UCSD-AML1 (cell line): ENCODE results near the gene FSCB.
"Not testable (repeated sequence)": the region's sequence is repeated elsewhere in the genome, so short reads cannot be mapped to it uniquely, and the experiment has no call there.

Source experiments
- DNase-seq: peaks from one replicate; lab custom pipeline; 2025; ENCODE audit not compliant: unreplicated experiment; lab: John Stamatoyannopoulos, UW

Gene FSCB

GRCh38 chr14:44507183-44507582, at the start of gene FSCB:
FSCB (minus strand) TSS chr14:44507283; CDS start chr14:44506987, 296 bp downstream.
- no peak for DNase-seq

DNA sequence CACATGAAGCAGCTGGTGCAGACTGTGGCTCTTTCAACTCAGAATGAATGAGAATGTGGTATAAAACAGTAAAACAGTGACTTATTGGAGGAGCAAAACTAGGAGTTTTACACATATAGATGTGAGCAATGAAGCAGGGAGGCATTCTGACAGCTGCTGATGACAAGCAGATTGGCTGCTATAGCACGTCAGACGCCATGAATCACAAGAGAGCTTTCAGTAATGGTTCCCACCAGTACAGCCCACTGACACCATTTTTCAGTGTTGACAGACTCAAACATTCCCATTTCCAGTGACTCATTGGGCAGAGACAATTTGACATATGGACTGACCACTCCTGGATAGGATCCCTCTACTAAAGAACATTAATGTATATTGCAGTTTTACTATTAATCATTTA, 24.6 kb upstream of the FSCB start:
- no peak for DNase-seq

- no peak for DNase-seq
Measured at GRCh38 chr14:44530475-44530874, 23.4 kb upstream of the FSCB start.

- DNase-seq, result no peak
Measured at GRCh38 chr14:44529026-44529425, 21.9 kb upstream of the FSCB start.

- DNase-seq, result no peak
Measured at GRCh38 chr14:44528180-44528579, 21.1 kb upstream of the FSCB start.

GRCh38 chr14:44525237-44525636, 18.2 kb upstream of the FSCB start:
- no peak for DNase-seq

DNA sequence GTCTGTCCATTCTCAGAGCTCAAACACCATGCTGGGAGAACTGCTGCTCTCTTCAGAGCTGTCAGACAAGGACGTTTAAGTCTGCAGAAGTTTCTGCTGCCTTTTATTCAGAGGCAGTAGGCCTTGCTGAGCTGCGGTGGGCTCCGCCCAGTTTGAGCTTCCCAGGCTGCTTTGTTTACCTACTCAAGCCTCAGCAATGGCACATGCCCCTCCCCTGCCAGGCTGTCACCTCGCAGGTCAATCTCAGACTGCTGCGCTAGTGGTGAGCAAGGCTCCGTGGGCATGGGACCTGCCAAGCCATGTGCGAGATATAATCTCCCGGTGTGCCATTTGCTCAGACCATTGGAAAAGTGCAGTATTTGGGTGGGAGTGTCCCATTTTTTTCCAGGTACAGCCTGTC, 8.6 kb upstream of the FSCB start:
- not testable (repeated sequence) for DNase-seq

- no peak for DNase-seq
Measured at GRCh38 chr14:44508834-44509233, 1.8 kb upstream of the FSCB start.

DNA sequence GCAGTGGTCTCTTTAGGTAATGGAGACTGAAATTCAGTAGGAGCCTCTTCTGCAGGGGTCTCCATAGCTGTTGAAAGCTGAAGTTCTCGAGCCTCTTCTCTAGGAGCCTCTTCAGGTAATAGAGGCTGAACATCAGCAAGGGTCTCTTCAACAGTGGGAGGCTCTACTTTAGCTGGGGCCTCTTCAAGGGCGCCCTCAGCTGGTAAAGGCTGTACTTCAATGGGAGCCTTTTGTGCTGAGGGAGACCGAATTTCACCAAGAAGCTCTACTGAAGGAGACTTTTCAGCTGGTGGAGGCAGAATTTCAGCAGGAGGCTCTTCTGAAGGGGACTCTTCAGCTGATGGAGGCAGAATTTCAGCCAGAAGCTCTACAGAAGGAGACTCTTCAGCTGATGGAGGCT, 1.5 kb downstream of the FSCB start:
- peak; percentile 6 for DNase-seq

DNA sequence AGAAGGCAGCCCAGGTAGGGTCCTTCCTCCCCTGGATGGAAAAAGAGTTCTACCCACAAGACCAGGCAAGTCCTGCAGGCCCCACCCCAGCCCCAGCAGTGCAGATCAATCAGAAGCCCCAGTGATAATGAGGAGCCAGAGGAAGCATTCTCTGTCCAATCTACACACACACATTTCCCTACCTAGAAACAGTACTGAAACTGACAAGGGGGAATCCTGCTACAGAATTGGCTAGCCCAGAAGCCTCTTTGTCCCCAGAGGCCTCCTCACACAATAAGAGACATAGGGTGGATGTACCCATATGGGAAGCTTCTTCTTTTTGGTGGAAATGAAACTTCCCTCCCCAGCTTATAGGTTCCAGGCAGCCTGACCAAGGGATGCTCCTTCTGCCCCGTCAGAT, 9.9 kb downstream of the FSCB start:
- no peak for DNase-seq

DNA sequence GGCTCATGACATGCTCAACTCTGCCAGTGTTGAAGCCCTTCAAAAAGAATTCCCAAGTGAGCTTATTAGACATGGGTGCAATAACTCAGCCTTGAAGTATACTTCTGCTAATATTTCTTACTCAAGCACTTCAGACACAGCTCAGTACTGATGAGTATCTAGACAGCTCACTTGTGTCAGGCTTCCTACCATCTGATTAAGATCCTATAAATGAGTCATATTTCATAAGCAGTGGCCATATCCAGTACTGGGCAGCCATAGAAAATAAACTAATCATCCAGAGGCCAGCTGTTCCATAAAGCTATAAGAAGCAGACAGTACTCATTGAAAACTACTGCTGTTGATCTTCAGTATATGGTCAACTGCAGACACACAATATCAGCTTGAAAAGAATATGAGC, 12.9 kb downstream of the FSCB start:
- DNase-seq, result no peak

- no peak for DNase-seq
Measured at GRCh38 chr14:44490966-44491365, 16.1 kb downstream of the FSCB start.

DNA sequence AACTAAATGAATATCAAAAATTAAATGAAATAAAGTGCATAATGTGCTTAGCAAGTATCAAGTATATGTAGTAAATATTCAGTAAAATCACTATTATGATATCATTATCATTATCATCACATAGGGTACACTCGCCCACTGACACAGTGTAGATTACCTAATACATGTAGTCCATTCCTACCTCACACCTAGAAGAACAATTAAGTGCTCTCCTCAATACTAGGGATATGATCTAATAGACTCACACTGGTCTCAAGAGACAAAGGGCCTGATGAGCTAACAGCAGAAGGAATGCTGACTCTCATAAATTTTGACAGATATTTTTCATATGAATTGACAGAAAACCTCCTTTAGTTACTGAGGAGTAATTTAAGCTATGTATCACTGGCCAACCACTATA, 29.1 kb downstream of the FSCB start:
- no peak for DNase-seq

- DNase-seq, result no peak
Measured at GRCh38 chr14:44468771-44469170, 38.3 kb downstream of the FSCB start.

DNA sequence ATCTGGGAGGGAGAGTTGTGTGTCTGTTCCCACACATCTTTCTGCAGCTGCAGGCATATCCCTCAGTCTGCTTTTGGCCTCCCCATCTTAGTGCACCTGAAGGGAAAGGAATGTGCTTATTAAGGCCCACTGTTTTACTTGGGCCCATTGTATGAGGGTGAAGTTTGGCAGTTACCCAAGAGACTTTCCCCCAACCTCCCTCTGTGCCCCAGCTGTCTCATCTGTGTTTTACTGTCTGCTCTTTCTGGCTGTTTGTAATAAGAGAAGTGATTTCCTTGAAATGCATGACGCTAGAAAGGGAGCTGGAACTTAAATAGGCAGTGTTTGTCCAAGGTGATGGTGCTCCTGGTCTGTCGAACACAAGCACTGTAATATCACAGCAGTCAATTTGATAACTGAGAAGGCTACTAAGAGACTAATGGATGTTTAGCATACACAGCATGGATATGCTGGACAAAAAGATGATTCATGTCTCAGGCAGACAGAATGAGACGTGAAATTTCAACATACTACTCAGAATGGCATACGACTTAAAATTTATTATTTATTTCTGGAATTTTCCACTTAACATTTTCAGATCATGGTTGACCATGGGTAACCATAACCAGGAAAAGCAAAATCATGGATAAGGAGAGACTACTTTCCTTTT, 43.6 kb downstream of the FSCB start:
- DNase-seq, result no peak

DNA sequence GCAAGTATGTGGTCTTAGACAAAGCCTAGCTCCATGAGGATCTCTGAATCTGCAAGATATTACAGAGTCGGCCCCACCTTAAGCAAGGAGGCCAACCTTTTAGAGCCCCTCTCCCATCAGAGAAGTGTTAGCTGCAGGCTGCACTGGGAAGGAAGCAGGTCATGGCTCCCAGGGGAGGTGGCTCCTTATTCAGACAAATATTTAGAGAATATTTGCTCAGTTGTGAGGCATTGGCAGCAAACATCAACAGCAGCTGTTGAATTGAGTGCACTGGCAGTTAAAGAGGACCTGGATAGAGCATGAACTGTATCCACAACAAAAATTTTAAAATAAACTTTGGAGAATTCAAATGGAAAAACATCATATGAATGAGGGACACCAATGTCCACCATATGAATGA, 44.7 kb downstream of the FSCB start:
- no peak for DNase-seq

DNA sequence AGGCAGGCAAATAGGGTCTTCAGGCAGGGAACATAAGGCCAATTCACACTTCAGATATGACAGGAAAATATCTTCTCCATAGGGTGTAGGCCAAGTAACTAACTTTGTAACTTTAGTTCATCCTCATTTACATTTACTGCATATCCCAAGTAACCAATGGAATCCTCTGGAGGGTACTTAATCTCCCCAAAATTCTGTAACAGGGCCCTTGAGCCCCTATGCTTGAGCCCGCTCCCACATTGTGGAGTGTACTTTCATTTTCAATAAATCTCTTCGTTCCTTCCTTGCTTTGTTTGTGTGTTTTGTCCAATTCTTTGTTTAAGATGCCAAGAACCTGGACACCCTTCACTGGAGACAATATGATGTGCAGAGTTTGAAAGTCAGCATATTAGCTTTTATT, 45.3 kb downstream of the FSCB start:
- DNase-seq, result no peak
